GM12801 (cell line): ENCODE results near the gene DDX60.

Experiments
- CTCF ChIP-seq: IDR thresholded peaks from one replicate; pipeline ENCODE4 v1.5.1; 2011; ENCODE audit warnings: control low read depth; ENCODE audit not compliant: insufficient read length; ENCODE audit errors: extremely low read depth

The DDX60 gene

DNA sequence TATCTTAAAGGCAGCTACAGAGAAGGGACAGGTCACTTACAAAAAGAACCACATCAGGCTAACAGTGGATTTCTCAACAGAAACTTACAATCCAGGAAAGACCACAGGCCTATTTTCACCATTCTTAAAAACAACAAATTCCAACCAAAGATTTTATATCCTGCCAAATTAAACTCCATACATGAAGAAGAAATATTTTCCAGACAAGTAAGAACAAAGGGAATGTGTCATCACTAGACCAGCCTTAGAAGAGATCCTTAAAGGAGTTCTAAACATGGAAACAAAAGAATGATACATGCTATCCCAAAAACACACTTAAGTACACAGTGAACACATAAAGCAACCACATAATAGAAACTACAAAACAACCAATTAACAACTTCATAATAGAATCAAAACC lies 120.6 kb downstream of the DDX60 start:
- no peak for TF ChIP-seq CTCF

- no peak for TF ChIP-seq CTCF
Measured at GRCh38 chr4:168188754-168189153, 129.8 kb downstream of the DDX60 start.

DNA sequence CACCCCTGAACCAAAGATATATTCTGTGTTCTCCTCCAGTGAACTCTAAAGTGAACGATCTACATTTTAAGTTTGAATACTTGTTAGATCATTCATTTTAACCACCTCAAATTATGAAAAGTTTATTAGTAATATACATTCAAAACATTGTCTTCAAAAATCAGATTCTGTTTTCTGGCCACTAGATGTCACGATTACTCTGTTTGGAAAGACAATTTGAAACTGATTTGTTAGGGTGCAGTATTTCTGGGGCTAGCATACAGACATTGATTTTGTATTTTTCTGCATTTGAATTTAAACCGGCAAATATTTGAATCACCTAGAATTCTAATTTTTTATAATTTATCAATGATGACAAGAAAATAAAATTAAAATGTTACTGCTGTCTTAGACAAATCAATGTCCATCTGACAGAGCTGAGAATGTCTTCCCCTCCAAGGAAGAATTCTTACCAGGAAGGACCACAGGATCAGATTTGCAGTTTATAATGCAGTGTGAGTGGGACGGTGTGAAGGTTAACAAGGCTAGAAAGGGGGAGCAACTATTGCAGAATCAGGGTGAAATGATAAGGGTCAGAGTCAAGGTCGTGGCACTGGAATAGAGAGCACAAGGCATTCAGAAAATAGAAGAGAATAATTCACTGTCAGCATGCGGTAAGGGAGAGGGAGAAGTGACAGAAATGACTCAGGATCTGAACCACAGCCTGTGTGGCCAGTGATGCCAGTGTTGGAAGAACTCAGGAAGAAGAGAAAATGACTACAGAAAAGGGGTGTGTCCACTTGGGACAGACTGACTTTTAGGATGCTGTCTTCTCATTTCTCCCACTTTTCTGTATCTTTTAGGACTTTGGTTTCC lies 134.6 kb downstream of the DDX60 start:
- no peak for TF ChIP-seq CTCF

DNA sequence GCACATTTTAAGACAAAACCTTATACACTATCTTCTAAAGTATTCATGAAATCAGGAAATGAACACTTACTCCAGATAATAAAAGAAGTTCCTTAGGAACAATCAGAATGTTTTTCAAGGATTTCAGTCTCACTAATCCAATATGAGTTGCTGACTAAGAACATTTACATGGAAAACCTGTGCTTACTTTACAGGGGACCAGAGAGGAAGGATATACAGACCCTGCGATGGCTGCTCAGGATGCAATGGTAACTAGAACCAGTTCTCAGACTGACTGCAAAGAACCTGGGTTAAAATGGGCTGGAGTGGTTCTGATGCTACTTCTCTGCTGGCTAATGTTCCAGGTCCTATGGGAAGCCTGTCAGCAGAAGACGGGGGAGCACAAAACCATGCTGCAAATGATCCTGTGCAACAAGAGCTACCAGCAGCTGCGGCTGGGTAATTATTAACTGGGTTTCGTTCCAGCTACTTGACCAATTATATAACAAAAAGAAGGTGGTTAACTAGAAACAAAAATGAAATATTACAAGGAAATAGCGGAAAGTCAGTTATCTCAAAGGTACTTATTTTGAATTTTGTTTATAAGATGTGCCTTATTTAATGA lies 140.9 kb downstream of the DDX60 start:
- no peak for TF ChIP-seq CTCF

DNA sequence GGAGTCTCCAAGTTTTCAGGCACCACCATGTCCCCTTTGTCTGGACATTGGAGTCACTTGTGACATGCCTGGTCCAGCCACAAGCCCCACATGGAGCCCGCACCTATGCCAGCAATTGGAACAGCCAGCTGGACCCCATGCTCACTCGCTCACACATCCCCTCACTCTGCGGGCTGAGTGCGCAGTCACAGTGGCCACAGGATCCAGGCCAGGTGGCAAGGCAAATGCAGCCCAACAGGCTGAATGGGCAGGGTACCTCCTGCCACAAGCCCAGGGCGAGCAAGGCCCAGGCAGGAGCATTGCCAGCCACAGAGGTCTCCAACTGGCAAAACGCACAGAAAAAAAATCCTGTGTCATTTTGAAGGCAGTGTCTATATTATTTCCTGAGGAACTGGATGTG lies 144.2 kb downstream of the DDX60 start:
- TF ChIP-seq CTCF = no peak

GRCh38 chr4:168167714-168168284 lies 150.8 kb downstream of the DDX60 start:
- TF ChIP-seq CTCF = no peak
